Lung (tissue), 12 donors: Measurements from ENCODE around the gene TMEM126A. TPM values are rescaled to one million over a fixed set of nuclear protein-coding genes. Genes with fewer than 3 reads are reported as not detected.
A peak's percentile ranks its signal among the peaks of the same experiment; 100 is the strongest.

Experiments used
- ATAC-seq: fragments of 200-7000 bp; cut with Tn5 transposase; one replicate; pipeline ENCODE4 v1.9.1; 2020; ENCODE audit warnings: moderate number of reproducible peaks; ENCODE audit not compliant: insufficient read depth, low FRiP score
- DNase-seq, 3 donors: peaks; one replicate each; pipeline ENCODE4 v3.0.0-alpha.2; 2013 to 2017
- H3K27ac ChIP-seq, 2 donors: one replicate each; pipeline ENCODE4 v1.5.1; 2013; ENCODE audit warnings: mild to moderate bottlenecking in 2 of 2, moderate library complexity in 2 of 2, control low read depth in 1 of 2, inconsistent platforms in 1 of 2, low read depth in 1 of 2, low read length in 1 of 2
- H3K27me3 ChIP-seq, 3 donors: one replicate each; pipeline ENCODE4 v1.5.1; 2013; ENCODE audit warnings: low read length in 2 of 3; ENCODE audit not compliant: control insufficient read depth in 3 of 3, insufficient read depth in 3 of 3
- H3K36me3 ChIP-seq, 4 donors: one replicate each; pipeline ENCODE4 v1.5.1; 2013; ENCODE audit warnings: low read length in 4 of 4, mild to moderate bottlenecking in 1 of 4, moderate library complexity in 1 of 4; ENCODE audit not compliant: control insufficient read depth in 4 of 4, insufficient read depth in 4 of 4
- H3K4me1 ChIP-seq, 5 donors: one replicate each; pipeline ENCODE4 v1.5.1; 2013; ENCODE audit warnings: low read length in 5 of 5, mild to moderate bottlenecking in 2 of 5, moderate library complexity in 1 of 5; ENCODE audit not compliant: control insufficient read depth in 5 of 5, insufficient read depth in 5 of 5
- H3K4me3 ChIP-seq: one replicate; pipeline ENCODE4 v1.5.1; 2013; ENCODE audit warnings: mild to moderate bottlenecking, control low read depth, moderate library complexity
- H3K9ac ChIP-seq, 2 donors: one replicate each; pipeline ENCODE4 v1.5.1; 2013; ENCODE audit warnings: low read length in 2 of 2, control low read depth in 1 of 2; ENCODE audit not compliant: insufficient read depth in 1 of 2
- H3K9me3 ChIP-seq, 4 donors: one replicate each; pipeline ENCODE4 v1.5.1; 2013; ENCODE audit warnings: low read length in 3 of 4, mild to moderate bottlenecking in 1 of 4, moderate library complexity in 1 of 4; ENCODE audit not compliant: control insufficient read depth in 4 of 4, insufficient read depth in 3 of 4
- CTCF ChIP-seq: IDR thresholded peaks from 2 replicates; pipeline ENCODE4 v1.5.1; 2012; ENCODE audit warnings: mild to moderate bottlenecking; ENCODE audit errors: control extremely low read depth, extremely low read depth
- WGBS, 2 donors: extraction: QIAGEN DNeasy Blood & Tissue Kit; methylation state at CpG; one replicate each; pipeline ENCODE4 v1.1.7; 2013; 5-methylcytosine and 5-hydroxymethylcytosine counted together
- polyA plus RNA-seq, 2 donors: library from polyadenylated mRNA; stranded (reverse); fragments of 200-250 nt; gene quantifications; one replicate each; pipeline ENCODE4 v1.2.1, GENCODE V29; 2013
- total RNA-seq, 2 donors: library from RNA; depleted of rRNA in 1 of 2; stranded (reverse); fragments of >200 nt in 1 of 2; gene quantifications; one replicate each; pipeline ENCODE4 v1.2.1, GENCODE V29; 2014 to 2021
- donor health status: control.
- donor health status: control.
- donor health status: Bipolar disorder and iron deficiency.
- donor health status: healthy.
- donor health status: DM: yes; HTN: yes; CAD: no.

TMEM126A gene
- total and polyA plus RNA-seq, 4 donors, result 17.1 to 75.4 (median 35.2) TPM

- ATAC-seq, result no peak
Observed at GRCh38 chr11:85634747-85635146, 13.0 kb upstream of the TMEM126A start.

GRCh38 chr11:85643191-85643614, 4.6 kb upstream of the TMEM126A start:
- WGBS, 2 donors, result 58 to 70% methylated on average over 2 of the region's 2 CpGs
- H3K27me3 ChIP-seq, result no peaks in the 10 kb centered on the region
- no peak for ATAC-seq

More at GRCh38 chr11:85634747-85635146, 13.0 kb upstream of the TMEM126A start:
- no peak for DNase-seq
- Histone ChIP-seq H3K9ac (no peak overlapping the region), H3K4me3 (no peak overlapping the region), H3K36me3 (peaks cover 4 to 15% (median 9%) of the 10 kb centered on the region in 4 donors), H3K9me3 (no peaks in the 10 kb centered on the region), H3K27ac (no peak overlapping the region), H3K27me3 (no peaks in the 10 kb centered on the region), H3K4me1 (peaks cover 0 to 4% (median 0%) of the 10 kb centered on the region in 5 donors)
- 61 to 82% methylated on average over 3 of the region's 3 CpGs for WGBS, 2 donors
- TF ChIP-seq CTCF, result no peak

GRCh38 chr11:85647078-85647477, 689 bp upstream of the TMEM126A start:
- Histone ChIP-seq H3K4me3 (no peak overlapping the region), H3K9ac (peak overlapping the region; percentile 77 to 85), H3K4me1 (peaks cover 0 to 15% (median 2%) of the 10 kb centered on the region in 5 donors), H3K9me3 (no peaks in the 10 kb centered on the region), H3K27me3 (no peaks in the 10 kb centered on the region), H3K36me3 (peaks cover 0 to 8% (median 2%) of the 10 kb centered on the region in 4 donors), H3K27ac (peak overlapping the region; percentile 57 to 82)
- no peak for TF ChIP-seq CTCF
- DNase-seq (no peak), ATAC-seq (no peak)
- 39 to 40% methylated on average over 2 of the region's 2 CpGs for WGBS, 2 donors

More at GRCh38 chr11:85643191-85643614, 4.6 kb upstream of the TMEM126A start:
- no peak overlapping the region for H3K9ac ChIP-seq
- H3K36me3 ChIP-seq, result peaks cover 0 to 2% (median under 1%) of the 10 kb centered on the region in 4 donors
- peaks cover 0 to 9% (median 2%) of the 10 kb centered on the region in 5 donors for H3K4me1 ChIP-seq
- TF ChIP-seq CTCF, result no peak
- H3K9me3 ChIP-seq, result no peaks in the 10 kb centered on the region
- H3K27ac ChIP-seq, result no peak overlapping the region
- H3K4me3 ChIP-seq, result no peak overlapping the region
- DNase-seq, result peak in 2 of 3 donors; percentile 20 to 31

- Histone ChIP-seq H3K27me3 (no peaks in the 10 kb centered on the region), H3K4me3 (no peak overlapping the region), H3K4me1 (peaks cover 0 to 15% (median 2%) of the 10 kb centered on the region in 5 donors), H3K27ac (no peak overlapping the region), H3K9me3 (no peaks in the 10 kb centered on the region), H3K36me3 (peaks cover 0 to 18% (median 2%) of the 10 kb centered on the region in 4 donors), H3K9ac (no peak overlapping the region)
- DNase-seq (no peak), ATAC-seq (no peak)
- 76 to 81% methylated on average over 1 of the region's 1 CpG for WGBS, 2 donors
- TF ChIP-seq CTCF, result no peak
Observed at GRCh38 chr11:85651118-85651517, 3.4 kb downstream of the TMEM126A start.
